Ramos (cell line): ENCODE results near the gene MET.

Experiments
- in situ Hi-C: fragments of 300-500 bp; cut with MboI; formaldehyde crosslinking; loops from one replicate; pipeline ENCODE4 v1.14.3; 2022; ENCODE audit warnings: low sequenced_read_pairs; ENCODE audit not compliant: unreplicated experiment

Gene MET

DNA sequence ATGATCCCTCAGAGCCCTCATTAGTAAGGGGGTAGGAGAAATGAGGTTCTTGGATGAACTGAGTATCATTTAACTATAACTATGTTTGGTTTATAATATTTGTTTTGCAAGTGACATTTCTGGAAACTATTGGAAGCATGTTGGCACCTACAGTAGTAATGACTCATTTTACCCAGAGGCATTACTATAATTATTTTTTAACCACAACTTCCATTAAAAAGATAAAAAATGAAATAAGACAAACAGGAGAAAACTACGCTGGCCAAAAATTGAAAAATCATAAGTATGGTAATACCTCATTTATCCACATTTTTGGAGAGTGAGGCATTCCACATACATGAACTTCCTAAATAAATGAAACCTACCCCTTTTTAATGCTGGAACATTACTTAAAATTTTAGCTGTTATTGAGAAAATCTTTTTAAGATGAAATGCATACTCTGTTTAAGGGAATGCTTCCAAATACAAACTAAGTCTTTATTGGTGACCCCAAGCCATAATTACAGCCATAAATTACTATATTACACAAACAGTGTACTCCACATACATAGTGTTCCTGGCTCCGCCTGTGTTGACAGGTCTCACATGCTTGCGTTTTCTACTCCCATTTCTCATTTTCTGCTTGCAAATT lies 105.8 kb downstream of the MET start:
- in situ Hi-C loops, result no loop called here

DNA sequence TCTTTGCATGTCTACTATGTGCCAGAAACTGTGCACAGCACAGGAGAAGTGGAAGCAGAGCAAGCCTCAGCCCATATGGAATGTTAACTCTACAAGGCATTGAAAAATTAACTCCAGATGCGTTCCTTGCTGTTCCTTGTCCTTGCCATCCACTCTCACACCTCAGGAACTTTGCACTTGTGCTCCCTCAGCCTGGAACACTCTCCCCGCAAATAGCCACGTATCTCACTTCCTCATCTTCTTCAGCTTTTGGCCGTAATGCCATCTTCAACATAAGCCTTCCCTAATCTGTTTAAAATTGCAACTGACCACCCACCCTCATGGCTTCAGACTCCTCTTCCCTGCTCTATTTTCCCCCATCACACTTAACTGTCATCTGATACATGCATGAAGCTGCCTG lies 107.2 kb downstream of the MET start:
- in situ Hi-C loops, result no loop called here

DNA sequence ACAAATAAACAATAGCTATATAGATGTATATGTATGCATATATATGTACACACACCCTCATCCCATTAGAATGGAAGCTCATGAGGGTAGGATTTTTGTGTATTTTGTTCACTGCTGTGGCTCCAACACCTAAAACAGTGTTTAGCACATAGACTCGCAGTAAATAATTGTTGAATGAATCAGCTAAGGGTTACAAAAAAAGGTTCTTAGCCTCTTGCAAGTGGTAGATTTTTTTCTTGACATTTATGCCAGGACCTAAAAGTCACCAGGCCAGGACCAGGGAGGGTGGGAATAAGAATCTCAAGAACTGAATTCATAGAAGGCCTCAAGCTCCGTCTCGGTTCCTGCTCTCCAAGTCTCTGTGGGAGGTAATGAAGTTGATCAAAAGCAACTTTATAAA lies 107.9 kb downstream of the MET start:
- in situ Hi-C loops, result no loop called here

DNA sequence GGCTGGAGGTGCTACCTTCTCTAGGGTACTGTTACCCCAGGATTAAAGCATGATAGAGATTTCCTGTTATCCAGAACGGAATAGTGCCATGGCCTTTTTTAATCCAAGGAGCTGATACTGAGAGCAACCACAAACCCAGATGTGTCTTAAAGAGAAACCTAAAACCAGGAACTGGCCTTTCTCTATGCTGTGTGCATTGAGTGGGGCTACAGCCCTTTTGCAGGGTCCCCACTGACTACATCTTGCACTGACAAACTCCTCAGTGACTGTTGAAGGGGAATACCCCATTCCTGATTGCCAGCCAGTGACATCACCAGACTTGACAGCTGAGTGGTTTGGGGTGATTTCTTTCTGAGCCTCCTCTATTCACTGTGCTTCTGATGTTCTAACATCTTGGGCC lies 108.5 kb downstream of the MET start:
- in situ Hi-C loops, result no loop called here

DNA sequence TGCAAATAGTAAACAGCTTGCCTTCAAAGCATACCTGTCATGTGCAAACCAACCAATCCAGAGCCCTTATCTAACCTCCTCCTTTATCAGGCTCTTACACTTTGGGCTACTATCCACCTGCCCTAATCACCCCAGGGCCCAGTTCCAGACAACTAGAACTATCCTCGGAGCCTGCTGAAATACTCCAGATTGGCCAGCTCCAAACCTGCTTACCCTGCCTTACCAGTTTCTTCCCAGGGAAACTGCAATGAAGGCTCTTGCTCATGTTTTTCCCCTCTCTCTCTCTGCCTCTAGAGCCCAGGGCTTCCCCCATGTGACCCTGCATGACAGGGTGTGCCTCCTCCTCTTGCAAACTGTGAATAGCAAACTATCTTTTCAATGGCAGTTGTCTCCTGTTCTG lies 109.0 kb downstream of the MET start:
- in situ Hi-C loops, result no loop called here

DNA sequence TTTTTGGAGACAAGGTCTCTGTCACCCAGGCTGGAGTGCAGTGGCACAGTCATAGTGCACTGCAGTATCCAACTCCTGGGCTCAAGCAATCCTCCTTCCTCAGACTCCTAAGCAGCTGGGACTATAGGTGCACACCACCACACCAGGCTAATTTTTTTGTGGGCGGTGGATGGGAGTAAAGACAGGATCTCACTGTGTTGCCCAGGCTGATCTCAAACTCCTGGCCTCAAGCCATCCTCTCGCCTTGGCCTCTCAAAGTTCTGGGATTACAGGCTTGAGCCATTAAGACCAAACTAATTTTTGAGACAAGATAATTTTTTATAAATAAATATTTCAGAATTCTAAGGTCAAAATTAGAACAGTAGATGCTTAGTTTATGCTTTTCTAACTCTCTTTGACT lies 109.6 kb downstream of the MET start:
- in situ Hi-C loops, result no loop called here

DNA sequence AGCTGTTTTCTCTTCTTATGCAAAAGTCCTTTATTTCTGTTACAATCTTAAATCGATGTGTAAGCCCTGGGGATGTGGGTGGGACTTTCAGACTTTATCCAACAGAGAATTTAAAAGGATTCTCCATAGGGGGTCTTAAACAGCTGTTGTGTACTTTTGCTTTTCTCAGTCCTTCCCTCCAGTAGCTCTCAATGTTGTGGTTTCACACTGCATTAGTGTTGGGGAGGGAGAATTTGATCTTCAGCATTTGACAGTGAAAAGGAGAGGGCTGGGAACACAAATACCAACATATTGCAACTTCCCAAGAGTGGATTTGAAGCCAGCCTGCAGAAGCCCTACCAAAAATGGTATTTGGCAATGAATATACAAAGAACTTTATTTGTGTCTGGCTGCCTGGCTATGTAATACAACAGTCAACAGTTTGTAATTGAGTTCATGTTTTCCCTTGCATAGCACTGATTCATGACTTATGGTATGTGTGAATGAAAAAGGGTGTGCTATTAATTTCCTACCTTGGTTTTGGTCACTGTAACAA lies 110.2 kb downstream of the MET start:
- in situ Hi-C loops, result no loop called here

DNA sequence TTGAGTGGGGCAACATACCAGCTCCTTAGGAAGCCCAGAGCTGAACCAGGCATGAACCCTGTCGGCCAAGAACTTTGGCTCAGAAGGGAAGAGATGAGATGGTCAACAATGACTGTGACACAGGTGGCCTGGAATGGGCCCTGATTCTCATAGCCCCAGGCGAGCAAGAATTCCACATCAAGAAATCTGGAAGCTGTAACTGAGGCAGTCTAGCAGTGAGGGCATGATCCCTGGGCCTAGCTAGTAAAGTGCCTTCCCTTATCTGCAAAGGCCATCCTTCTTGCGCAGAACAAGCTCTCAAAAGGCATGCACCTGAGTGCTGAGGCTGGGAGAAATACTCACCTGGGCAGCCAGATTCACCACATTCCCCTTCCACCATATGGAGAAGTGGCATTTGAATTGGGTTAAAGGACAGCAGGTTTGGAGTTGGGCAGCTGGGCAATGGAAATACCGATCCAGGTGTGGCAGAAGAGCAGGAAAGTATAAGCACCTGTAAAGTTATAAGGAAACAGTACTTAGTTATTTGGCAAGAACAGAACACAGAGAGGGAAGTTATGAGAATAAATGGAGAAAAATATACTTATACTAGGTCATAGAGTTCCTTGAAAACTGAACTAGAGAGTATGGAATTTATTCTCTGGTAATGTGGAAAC lies 111.8 kb downstream of the MET start:
- in situ Hi-C loops, result no loop called here

DNA sequence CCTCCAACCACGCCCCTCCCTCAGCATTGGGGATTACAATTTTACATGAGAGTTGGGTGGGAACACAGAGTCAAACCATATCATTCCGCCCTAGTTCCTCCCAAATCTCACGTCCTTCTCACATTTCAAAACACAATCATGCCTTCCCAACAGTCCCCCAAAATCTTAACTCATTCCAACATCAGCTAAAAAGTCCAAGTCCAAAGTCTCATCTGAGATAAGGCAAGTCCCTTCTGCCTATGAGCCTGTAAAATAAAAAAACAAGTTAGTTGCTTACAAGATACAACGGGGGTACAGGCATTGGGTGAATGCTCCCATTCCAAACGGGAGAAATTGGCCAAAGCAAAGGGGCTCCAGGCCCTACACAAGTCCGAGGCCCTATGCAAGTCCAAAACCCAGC lies 112.7 kb downstream of the MET start:
- in situ Hi-C loops, result no loop called here

DNA sequence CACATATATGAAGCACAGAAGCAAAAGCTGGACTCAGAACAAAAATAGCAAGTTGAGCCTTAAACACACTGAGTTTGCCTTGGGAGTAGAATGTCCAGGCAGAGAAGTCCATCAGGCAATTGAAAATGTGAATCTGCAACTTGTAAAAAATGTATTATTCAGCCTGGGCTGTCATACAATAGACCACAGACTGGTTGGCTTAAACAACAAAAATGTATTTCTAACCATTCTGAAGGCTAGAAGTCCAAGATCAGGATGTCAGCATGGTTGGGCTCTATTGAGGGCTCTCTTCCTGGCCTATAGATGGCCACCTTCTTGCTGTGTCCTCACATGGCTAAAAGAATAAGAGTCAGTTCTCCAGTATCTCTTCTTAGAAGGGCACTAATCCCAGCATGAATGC lies 113.8 kb downstream of the MET start:
- in situ Hi-C loops, result no loop called here

DNA sequence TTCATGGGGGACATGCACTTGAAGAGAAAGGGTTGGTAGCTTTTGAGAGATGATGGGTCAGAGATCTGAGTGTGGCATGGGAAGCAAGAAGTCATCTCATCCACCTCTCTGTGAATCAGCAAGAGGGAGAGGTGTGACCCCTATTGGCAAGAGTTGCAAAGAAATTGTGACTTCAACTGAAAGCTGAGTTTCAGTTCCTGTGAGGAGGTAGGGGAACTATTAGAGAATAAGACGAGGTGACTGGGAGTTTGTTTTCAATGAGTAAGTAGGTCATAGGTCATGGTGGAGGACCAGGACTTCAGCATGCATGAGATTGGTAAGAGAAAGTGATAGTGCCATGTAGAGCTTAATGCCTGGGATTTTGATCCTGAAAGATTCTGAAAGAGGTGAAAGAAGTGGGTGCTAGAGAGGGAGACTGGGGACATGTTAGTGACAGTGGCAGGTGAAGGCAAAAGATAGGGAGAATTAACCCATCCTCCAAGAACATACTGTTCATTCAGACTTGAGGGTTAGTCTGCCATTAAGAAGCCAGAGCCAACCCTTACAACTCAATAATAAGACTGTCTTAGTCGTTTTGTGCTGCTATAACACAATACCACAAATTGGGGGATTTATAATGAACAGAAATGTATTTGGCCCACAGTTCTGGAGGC lies 114.9 kb downstream of the MET start:
- in situ Hi-C loops, result no loop called here

DNA sequence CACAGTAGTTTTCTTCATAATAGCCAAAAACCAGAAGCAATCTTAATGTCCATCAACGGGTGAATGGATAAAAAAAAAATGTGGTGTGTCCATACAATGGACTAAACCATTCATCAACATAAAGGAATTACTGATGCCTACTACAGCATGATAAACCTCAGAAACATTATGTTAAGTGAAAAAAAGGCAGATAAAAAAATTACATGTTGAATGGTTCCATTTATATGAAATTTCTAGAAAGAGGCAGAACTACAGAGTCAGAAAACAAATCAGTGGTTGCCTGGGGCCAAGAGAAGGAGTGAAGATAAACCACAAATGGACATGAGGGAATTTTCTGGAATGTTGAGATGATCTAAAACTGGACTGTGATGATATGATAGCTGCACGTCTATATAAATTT lies 115.9 kb downstream of the MET start:
- in situ Hi-C loops, result no loop called here

DNA sequence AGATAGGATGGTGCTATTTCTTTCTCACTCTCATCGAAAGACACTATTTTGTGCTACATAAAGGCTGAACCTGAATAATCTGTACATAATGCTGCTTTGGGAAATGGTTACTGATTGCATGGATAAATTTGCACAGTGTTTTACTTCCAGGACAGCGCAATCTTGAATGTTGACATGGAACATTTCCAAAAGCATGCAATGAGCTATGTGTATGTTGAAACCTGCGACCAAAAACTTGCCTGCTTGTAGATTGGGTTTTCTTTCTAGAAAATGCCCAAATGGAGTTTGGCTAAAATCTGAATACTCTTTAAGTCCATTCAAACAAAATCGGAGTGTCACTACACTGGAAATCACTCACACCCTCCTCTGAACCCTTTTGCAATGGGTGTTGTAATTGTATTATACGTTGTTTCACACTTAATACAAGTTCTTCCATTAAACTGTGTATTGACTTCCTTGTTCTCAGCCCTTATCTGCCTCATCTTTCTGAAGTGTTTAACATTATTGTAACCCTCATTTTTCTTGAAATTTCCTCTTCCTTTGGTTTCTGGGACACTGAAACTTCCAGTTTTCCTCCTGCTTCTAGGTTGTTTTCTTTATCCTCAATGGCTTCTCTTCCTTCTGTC lies 116.7 kb downstream of the MET start:
- in situ Hi-C loops, result no loop called here

DNA sequence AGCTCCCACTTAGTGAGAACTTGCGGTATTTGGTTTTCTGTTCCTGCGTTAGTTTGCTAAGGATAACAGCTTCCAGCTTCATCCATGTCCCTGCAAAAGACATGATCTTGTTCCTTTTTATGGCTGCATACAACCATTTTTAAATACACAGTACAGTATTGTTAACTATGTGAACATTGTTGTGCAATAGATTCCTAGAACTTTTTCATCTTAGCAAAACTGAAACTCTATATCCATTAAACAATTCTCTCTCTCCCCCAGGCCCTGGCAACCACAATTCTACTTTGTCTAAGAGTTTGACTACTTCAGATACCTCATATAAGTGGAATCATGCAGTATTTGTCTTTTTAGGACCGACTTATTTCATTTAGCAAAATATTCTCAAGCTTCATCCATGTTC lies 118.0 kb downstream of the MET start:
- in situ Hi-C loops, result no loop called here

DNA sequence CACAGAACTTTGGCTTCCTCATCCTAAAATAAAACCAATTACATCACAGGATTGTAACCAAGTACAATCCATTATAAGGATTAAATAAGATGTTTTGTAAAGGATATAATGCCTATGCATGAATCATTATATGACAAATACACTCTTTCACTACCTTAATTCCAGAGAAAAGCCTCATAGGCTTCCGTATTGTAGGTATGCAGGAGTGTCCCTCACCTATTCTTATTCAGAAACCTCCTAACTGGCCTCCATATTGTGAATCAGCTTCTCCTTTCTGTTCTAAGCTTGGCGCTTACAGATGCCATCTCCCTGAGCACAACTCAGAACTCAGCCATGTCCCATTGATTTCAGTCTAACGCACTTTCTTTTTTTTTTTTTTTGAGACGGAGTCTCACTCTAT lies 120.8 kb downstream of the MET start:
- in situ Hi-C loops, result no loop called here

DNA sequence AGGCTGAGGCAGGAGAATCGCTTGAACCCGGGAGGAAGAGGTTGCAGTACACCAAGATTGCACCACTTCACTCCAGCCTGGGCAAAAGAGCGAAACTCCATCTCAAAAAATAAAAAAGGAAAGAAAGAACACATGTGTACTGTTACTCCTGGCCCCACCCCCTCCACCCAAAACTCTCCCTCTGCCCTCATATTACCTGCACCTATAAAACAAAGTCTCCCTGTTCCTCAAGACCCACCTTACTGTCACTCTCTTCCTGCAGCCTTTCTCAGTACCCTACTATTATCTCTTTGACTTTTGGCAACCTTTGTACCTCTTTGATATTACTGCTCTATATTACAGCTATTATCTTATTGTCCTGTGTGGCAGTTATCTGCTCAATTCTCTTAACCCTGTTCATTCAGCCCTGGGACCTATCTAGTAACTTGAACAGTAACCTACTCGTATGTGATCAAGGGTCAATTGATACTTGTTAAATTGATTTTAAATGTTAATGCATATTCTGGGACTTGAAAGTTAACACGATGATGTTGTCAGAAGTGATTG lies 121.9 kb downstream of the MET start:
- in situ Hi-C loops, result no loop called here

DNA sequence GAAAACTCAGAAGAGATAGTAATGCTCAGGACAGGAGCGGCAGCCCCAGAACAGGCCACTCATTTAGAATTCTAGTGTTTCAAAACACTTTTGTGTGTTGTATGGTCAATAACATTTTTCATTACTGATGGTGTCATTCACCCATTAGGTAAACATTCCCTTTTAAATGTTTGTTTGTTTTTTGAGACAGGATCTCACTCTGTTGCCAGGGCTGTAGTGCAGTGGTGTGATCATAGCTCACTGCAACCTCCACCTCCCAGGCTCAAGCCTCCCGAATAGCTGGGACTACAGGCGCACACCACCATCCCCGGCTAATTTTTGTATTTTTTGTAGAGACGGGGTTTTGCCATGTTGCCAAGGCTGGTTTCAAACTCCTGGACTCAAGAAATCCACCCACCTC lies 124.5 kb downstream of the MET start:
- in situ Hi-C loops, result no loop called here

DNA sequence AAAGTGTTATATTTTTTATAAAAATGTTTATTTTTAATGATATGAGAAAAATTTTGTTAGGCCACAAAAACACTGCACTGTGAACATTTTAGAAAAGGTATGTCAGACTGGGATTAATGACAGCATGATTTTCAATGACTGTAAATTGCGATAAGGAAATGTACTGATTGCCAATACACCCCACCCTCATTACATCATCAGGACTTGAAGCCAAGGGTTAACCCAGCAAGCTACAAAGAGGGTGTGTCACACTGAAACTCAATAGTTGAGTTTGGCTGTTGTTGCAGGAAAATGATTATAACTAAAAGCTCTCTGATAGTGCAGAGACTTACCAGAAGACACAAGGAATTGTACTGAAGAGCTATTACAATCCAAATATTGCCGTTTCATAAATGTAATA lies 125.6 kb downstream of the MET start:
- in situ Hi-C loops, result no loop called here

DNA sequence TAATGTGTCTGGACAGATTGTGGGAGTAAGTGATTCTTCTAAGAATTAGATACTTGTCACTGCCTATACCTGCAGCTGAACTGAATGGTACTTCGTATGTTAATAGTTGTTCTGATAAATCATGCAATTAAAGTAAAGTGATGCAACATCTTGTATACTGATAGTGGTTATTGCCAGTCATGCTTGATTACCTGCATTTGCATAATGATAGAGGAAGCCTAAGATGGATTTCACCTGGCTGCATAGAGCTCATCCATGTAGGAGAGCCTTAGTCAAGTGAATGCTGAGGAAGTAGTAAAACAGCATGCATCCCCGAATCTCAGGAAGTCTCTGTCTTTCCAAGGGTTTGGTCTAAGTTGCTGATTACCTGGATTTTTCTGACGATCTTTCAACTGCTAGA lies 126.2 kb downstream of the MET start:
- in situ Hi-C loops, result no loop called here

DNA sequence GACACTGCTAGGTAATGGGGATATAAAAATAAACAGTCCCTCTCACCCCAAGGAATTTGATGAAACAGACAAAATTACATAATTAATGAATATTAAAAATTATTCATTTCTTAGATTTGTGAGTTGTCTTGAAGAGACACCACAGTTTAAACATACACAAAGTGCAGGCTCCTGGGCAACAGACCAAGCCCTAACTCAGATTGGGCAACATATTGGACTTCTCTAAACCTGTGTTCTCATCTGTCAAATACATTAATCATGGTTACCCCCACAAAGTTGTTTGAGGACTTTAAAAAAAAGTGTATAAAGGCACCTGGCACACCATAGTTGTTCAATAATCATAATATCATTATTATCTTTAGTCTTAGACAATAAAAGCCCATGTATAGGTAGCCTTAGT lies 127.9 kb downstream of the MET start:
- in situ Hi-C loops, result loop anchor here (10.0 kb wide), 1 partner anchor 535 kb away; no protein-coding TSS in a partner anchor

DNA sequence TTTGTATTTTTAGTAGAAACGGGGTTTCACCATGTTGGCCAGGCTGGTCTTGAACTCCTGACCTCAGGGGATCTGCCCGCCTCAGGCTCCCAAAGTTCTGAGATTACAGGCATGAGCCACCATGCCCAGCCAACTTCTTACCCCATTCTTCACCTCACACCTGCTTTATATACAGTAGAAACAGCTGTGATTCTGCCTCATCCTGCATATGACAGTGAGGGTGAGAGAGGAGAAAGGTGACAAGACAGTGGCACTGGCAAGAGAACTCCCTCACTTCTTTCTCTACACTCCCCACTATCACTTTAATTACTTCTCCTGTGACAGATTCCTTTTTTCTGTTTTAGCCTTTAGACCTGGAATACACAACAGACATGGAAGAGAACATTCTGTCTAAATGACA lies 128.6 kb downstream of the MET start:
- in situ Hi-C loops, result loop anchor here (10.0 kb wide), 1 partner anchor 536 kb away; no protein-coding TSS in a partner anchor
